Fibroblast of lung (primary cell): ENCODE results near the gene JAK1.

Experiments used
- EZH2 ChIP-seq: IDR thresholded peaks from 2 replicates; pipeline ENCODE4 v1.5.1; 2012; ENCODE audit warnings: low read length, control low read depth, mild to moderate bottlenecking; ENCODE audit errors: missing control alignments
- TF ChIP-seq, protein P1 (sequence below), 2 donors: IDR thresholded peaks in 1 of 2; conservative IDR thresholded peaks in 1 of 2; 1 replicate in 1 of 2; 2 replicates in 1 of 2; pipeline ENCODE4 v1.5.1; 2011 to 2012; ENCODE audit warnings: low read length in 2 of 2, control low read depth in 1 of 2, inconsistent platforms in 1 of 2, low read depth in 1 of 2, mild to moderate bottlenecking in 1 of 2

DNA sequence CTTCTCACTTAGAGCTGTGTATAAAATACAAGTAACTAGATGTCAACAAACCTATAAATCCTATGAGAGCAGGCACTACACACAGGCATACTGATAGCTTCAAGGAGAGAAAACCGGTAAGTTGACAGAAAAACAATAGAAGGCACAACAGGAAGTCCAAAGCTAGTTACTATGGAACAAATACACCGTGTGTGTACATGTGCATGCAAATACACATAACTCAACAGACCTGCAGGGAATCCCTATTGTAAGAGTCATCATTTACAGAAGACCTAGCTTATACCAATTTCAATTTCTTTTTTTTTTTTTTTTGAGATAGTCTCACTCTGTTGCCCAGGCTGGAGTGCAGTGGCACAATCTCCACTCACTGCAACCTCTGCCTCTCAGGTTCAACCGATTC lies 26.3 kb downstream of the JAK1 start:
- TF ChIP-seq, protein P1, sequence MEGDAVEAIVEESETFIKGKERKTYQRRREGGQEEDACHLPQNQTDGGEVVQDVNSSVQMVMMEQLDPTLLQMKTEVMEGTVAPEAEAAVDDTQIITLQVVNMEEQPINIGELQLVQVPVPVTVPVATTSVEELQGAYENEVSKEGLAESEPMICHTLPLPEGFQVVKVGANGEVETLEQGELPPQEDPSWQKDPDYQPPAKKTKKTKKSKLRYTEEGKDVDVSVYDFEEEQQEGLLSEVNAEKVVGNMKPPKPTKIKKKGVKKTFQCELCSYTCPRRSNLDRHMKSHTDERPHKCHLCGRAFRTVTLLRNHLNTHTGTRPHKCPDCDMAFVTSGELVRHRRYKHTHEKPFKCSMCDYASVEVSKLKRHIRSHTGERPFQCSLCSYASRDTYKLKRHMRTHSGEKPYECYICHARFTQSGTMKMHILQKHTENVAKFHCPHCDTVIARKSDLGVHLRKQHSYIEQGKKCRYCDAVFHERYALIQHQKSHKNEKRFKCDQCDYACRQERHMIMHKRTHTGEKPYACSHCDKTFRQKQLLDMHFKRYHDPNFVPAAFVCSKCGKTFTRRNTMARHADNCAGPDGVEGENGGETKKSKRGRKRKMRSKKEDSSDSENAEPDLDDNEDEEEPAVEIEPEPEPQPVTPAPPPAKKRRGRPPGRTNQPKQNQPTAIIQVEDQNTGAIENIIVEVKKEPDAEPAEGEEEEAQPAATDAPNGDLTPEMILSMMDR (conservative IDR thresholded peaks at IDR 0.05 in 1 of 2, IDR thresholded peaks at IDR 0.05 in 1 of 2; ENCODE audit: low read depth in 1 of 2, low read length in 2 of 2), result no peak
- TF ChIP-seq EZH2, result no peak
